CD4-positive, CD25-positive, alpha-beta regulatory T cell (primary cell): ENCODE measurements around the gene PARD3. TPM values are rescaled to one million over a fixed set of nuclear protein-coding genes. Genes with fewer than 3 reads are reported as not detected.
"Not testable (repeated sequence)": the region's sequence is repeated elsewhere in the genome, so short reads cannot be mapped to it uniquely, and the experiment has no call there.

ENCODE experiments used
- ATAC-seq, 2 donors: fragments of 150-1000 bp; cut with Tn5 transposase; one replicate each; pipeline ENCODE4 v1.10.0; 2021; ENCODE audit warnings: low read depth in 2 of 2, moderate number of reproducible peaks in 2 of 2, moderate library complexity in 1 of 2
- DNase-seq, 3 donors: peaks; one replicate each; pipeline versions ENCODE4 v3.0.0 to v3.0.0-alpha.2; 2012 to 2022; ENCODE audit warnings: mixed read lengths in 1 of 3
- H3K27ac ChIP-seq: one replicate; pipeline ENCODE4 v1.7.0; 2013; ENCODE audit warnings: mild to moderate bottlenecking, low read length; ENCODE audit not compliant: insufficient read depth, poor library complexity, severe bottlenecking
- H3K27me3 ChIP-seq: one replicate; pipeline ENCODE4 v1.7.0; 2013; ENCODE audit warnings: low read length; ENCODE audit not compliant: control insufficient read depth, insufficient read depth
- H3K36me3 ChIP-seq: one replicate; pipeline ENCODE4 v1.7.0; 2013; ENCODE audit warnings: mild to moderate bottlenecking, low read length, moderate library complexity; ENCODE audit not compliant: control insufficient read depth, insufficient read depth
- H3K4me1 ChIP-seq: 2 replicates; pipeline ENCODE4 v1.7.0; 2013; ENCODE audit warnings: mild to moderate bottlenecking, low read length; ENCODE audit not compliant: insufficient read depth, control insufficient read depth, poor library complexity, severe bottlenecking
- H3K4me3 ChIP-seq: one replicate; pipeline ENCODE4 v1.7.0; 2013; ENCODE audit warnings: low read depth, mild to moderate bottlenecking, low read length, moderate library complexity
- H3K9me3 ChIP-seq, 2 experiments: 1 replicate in 1 of 2; 2 replicates in 1 of 2; pipeline ENCODE4 v1.7.0; 2013; ENCODE audit warnings: low read length in 2 of 2, mild to moderate bottlenecking in 1 of 2, moderate library complexity in 1 of 2; ENCODE audit not compliant: control insufficient read depth in 2 of 2
- H3K27ac Mint-ChIP-seq, 3 donors: one replicate each; pipeline ENCODE4 v1.8.0; 2020 to 2022; ENCODE audit warnings: mild to moderate bottlenecking in 3 of 3, mixed read lengths in 3 of 3, moderate library complexity in 2 of 3
- H3K27me3 Mint-ChIP-seq: one replicate; pipeline ENCODE4 v1.8.0; 2022; ENCODE audit warnings: mild to moderate bottlenecking, mixed read lengths
- H3K36me3 Mint-ChIP-seq: one replicate; pipeline ENCODE4 v1.8.0; 2020; ENCODE audit warnings: mixed read lengths
- H3K4me1 Mint-ChIP-seq, 4 donors: one replicate each; pipeline ENCODE4 v1.8.0; 2020 to 2022; ENCODE audit warnings: mixed read lengths in 4 of 4, mild to moderate bottlenecking in 1 of 4
- H3K4me3 Mint-ChIP-seq, 4 donors: one replicate each; pipeline ENCODE4 v1.8.0; 2020 to 2022; ENCODE audit warnings: mild to moderate bottlenecking in 4 of 4, mixed read lengths in 4 of 4, moderate library complexity in 3 of 4
- H3K9me3 Mint-ChIP-seq, 7 donors: one replicate each; pipeline ENCODE4 v1.8.0; 2020 to 2022; ENCODE audit warnings: mixed read lengths in 7 of 7, mild to moderate bottlenecking in 3 of 7, moderate library complexity in 2 of 7
- polyA plus RNA-seq, 4 donors: library from polyadenylated mRNA; unstranded; fragments of 300-500 nt; fragmentation: Illumina TruSeq; gene quantifications; one replicate each; pipeline ENCODE4 v1.2.3, GENCODE V29; 2021
- total RNA-seq: library from RNA; stranded (reverse); gene quantifications from one replicate; pipeline ENCODE4 v1.2.3, GENCODE V29; 2022

PARD3 gene
- total and polyA plus RNA-seq, 5 donors from 2014 or later = 0.08 to 0.79 TPM; not detected in 3

GRCh38 chr10:34364253-34365037 is 450.7 kb downstream of the PARD3 start:
- Histone ChIP-seq H3K36me3 (no peaks in the 10 kb centered on the region), H3K4me1 (no peaks in the 10 kb centered on the region), H3K27ac (no peak overlapping the region), H3K4me3 (no peak overlapping the region), H3K9me3 (no peaks in the 10 kb centered on the region), H3K27me3 (no peaks in the 10 kb centered on the region)
- Mint-ChIP-seq H3K36me3 (no peaks in the 10 kb centered on the region), H3K9me3 (peaks cover 0 to 8% (median 0%) of the 10 kb centered on the region in 7 donors), H3K4me1 (no peaks in the 10 kb centered on the region), H3K27ac (no peak overlapping the region), H3K27me3 (no peaks in the 10 kb centered on the region), H3K4me3 (no peak overlapping the region)
- no peak for DNase-seq
- ATAC-seq = no peak

GRCh38 chr10:34360984-34361383 is 454.1 kb downstream of the PARD3 start:
- DNase-seq (no peak), ATAC-seq (no peak)
- no peaks in the 10 kb centered on the region for H3K9me3 ChIP-seq
- H3K36me3 ChIP-seq = no peaks in the 10 kb centered on the region
- no peak overlapping the region for H3K4me3 ChIP-seq
- no peaks in the 10 kb centered on the region for H3K4me1 ChIP-seq
- no peaks in the 10 kb centered on the region for H3K4me1 Mint-ChIP-seq
- no peaks in the 10 kb centered on the region for H3K27me3 Mint-ChIP-seq
- no peaks in the 10 kb centered on the region for H3K27me3 ChIP-seq
- H3K9me3 Mint-ChIP-seq = peaks cover 0 to 8% (median 0%) of the 10 kb centered on the region in 7 donors
- no peak overlapping the region for H3K27ac Mint-ChIP-seq
- H3K27ac ChIP-seq = no peak overlapping the region
- H3K4me3 Mint-ChIP-seq = no peak overlapping the region
- H3K36me3 Mint-ChIP-seq = no peaks in the 10 kb centered on the region

- Histone ChIP-seq H3K36me3 (no peaks in the 10 kb centered on the region), H3K9me3 (no peaks in the 10 kb centered on the region), H3K27ac (no peak overlapping the region), H3K4me3 (no peak overlapping the region), H3K27me3 (no peaks in the 10 kb centered on the region), H3K4me1 (no peaks in the 10 kb centered on the region)
- no peak for DNase-seq
- Mint-ChIP-seq H3K4me3 (no peak overlapping the region), H3K27me3 (no peaks in the 10 kb centered on the region), H3K4me1 (no peaks in the 10 kb centered on the region), H3K36me3 (no peaks in the 10 kb centered on the region), H3K27ac (no peak overlapping the region), H3K9me3 (peaks cover 0 to 8% (median 0%) of the 10 kb centered on the region in 7 donors)
- ATAC-seq = no peak
Measured at GRCh38 chr10:34359435-34359813, 455.7 kb downstream of the PARD3 start.

- ATAC-seq (no peak), DNase-seq (no peak)
- H3K4me3 ChIP-seq = no peak overlapping the region
- Mint-ChIP-seq H3K27ac (no peak overlapping the region), H3K36me3 (no peaks in the 10 kb centered on the region), H3K4me3 (no peak overlapping the region), H3K4me1 (no peaks in the 10 kb centered on the region), H3K9me3 (peaks cover 0 to 8% (median 0%) of the 10 kb centered on the region in 7 donors), H3K27me3 (no peaks in the 10 kb centered on the region)
- H3K27ac ChIP-seq = no peak overlapping the region
- no peaks in the 10 kb centered on the region for H3K9me3 ChIP-seq
- no peaks in the 10 kb centered on the region for H3K4me1 ChIP-seq
- H3K27me3 ChIP-seq = no peaks in the 10 kb centered on the region
- no peaks in the 10 kb centered on the region for H3K36me3 ChIP-seq
Measured at GRCh38 chr10:34358729-34359434, 456.2 kb downstream of the PARD3 start.

GRCh38 chr10:34356463-34356862 is 458.6 kb downstream of the PARD3 start:
- no peak overlapping the region for H3K27ac Mint-ChIP-seq
- H3K9me3 Mint-ChIP-seq = peaks cover 0 to 3% (median 0%) of the 10 kb centered on the region in 7 donors
- ATAC-seq (no peak), DNase-seq (no peak)
- no peaks in the 10 kb centered on the region for H3K9me3 ChIP-seq
- H3K36me3 Mint-ChIP-seq = no peaks in the 10 kb centered on the region
- no peak overlapping the region for H3K4me3 Mint-ChIP-seq
- H3K36me3 ChIP-seq = no peaks in the 10 kb centered on the region
- H3K27ac ChIP-seq = no peak overlapping the region
- H3K27me3 Mint-ChIP-seq = no peaks in the 10 kb centered on the region
- no peak overlapping the region for H3K4me3 ChIP-seq
- no peaks in the 10 kb centered on the region for H3K4me1 Mint-ChIP-seq
- no peaks in the 10 kb centered on the region for H3K4me1 ChIP-seq
- no peaks in the 10 kb centered on the region for H3K27me3 ChIP-seq

GRCh38 chr10:34353530-34353929 is 461.6 kb downstream of the PARD3 start:
- not testable (repeated sequence) for H3K27me3 ChIP-seq, H3K4me1 Mint-ChIP-seq, H3K9me3 Mint-ChIP-seq, H3K4me3 Mint-ChIP-seq, H3K27ac Mint-ChIP-seq, H3K27ac ChIP-seq, H3K36me3 Mint-ChIP-seq, H3K9me3 ChIP-seq, DNase-seq, H3K36me3 ChIP-seq, H3K27me3 Mint-ChIP-seq, H3K4me3 ChIP-seq, ATAC-seq, H3K4me1 ChIP-seq

GRCh38 chr10:34352599-34353204 is 462.4 kb downstream of the PARD3 start:
- H3K4me1 ChIP-seq, H3K4me1 Mint-ChIP-seq, H3K27ac Mint-ChIP-seq, H3K36me3 Mint-ChIP-seq, H3K27me3 Mint-ChIP-seq, H3K36me3 ChIP-seq, ATAC-seq, H3K9me3 ChIP-seq, H3K4me3 Mint-ChIP-seq, H3K4me3 ChIP-seq, H3K27ac ChIP-seq, DNase-seq, H3K9me3 Mint-ChIP-seq, H3K27me3 ChIP-seq: not testable (repeated sequence)
